ENCODE data around the gene ENTHD1.

Gene ENTHD1

DNA sequence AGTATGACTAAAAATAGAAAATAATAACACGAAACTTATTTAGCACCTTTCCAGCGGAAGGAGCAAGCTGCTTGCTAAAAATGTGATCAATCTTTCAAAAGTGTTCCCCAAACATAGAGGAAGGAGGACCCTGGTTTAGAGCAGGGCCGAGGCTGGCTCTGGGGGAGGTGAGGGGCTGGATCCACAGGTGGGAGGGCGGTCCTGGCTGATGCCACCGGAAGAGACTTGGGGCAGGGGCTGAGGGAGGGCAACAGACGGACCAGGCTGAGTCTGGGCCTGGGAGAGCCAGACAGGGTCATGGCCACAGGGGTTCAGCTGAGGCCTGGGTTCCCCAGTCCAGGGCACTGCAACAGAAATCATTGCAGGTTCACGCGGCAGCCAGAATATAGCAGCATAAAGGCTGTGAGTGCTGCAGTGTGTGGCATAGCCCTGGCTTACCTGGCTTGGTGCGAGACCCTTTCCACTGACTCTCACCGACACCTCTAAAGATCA is 179.7 kb downstream of the ENTHD1 start:
- no peaks in the 10 kb centered on the region for H3K79me2 ChIP-seq (ENCODE audit: insufficient read depth, low read depth)

DNA sequence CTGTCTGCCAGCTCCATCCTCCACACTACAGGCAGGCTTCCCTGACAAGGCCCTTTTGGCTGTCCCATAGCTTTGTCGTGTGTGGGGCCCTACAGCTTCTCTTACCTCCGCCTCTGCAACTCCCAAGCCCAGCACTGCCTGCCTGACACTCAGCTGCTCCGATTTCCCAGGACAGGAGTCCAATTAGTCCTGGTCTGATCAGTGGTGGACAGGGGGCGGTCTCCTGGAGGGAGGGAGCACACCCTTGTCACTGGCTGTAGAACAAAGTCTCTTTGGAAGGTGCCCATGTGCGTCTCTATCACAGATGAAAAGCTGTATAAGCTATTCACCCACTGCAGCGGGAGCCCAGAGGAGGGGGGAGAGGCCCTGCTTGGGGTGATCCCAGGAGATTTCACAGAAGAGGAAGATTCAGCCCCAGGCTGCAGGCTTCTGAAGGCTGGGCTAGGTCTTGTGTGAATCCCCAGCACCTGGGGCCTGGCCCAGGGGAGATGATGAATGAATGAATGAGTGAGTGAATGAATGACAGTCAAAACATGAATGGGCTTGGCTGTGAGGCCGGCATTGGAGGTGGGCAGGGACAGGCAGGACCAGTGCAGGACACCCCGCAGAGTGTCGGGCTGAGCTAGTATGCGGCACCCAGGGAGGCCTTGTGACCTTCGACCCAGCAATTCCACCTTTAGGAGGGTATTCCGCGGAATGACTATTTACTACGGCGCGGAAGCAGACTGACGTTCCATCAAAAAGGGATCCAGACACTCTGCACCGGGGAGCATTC is 180.6 kb downstream of the ENTHD1 start:
- Histone ChIP-seq H3K4me2 (no peak overlapping the region), H3K79me2 (ENCODE audit: insufficient read depth, low read depth) (no peaks in the 10 kb centered on the region), H3K4me1 (ENCODE audit: low read depth, poor library complexity, severe bottlenecking) (no peaks in the 10 kb centered on the region), H2AFZ (ENCODE audit: low read depth) (no peak overlapping the region), H4K20me1 (ENCODE audit: insufficient read depth) (no peaks in the 10 kb centered on the region), H3K27me3 (ENCODE audit: insufficient read depth, low read depth) (peaks cover 65% of the 10 kb centered on the region), H3K36me3 (ENCODE audit: insufficient read depth) (no peaks in the 10 kb centered on the region), H3K4me3 (IDR thresholded peaks at IDR 0.05; ENCODE audit: insufficient read depth, low read depth, low read length) (no peak overlapping the region), H3K9ac (no peak overlapping the region), H3K27ac (no peak overlapping the region)
- TF ChIP-seq CTCF (conservative IDR thresholded peaks at IDR 0.05; ENCODE audit: low read depth, low read length), result no peak

More for the DNA sequence above, 179.7 kb downstream of the ENTHD1 start:
- Histone ChIP-seq H3K36me3 (ENCODE audit: insufficient read depth) (no peaks in the 10 kb centered on the region), H2AFZ (ENCODE audit: low read depth) (no peak overlapping the region), H3K4me2 (no peak overlapping the region), H4K20me1 (ENCODE audit: insufficient read depth) (no peaks in the 10 kb centered on the region), H3K27me3 (ENCODE audit: insufficient read depth, low read depth) (peaks cover 56% of the 10 kb centered on the region), H3K9ac (no peak overlapping the region), H3K4me3 (IDR thresholded peaks at IDR 0.05; ENCODE audit: insufficient read depth, low read depth, low read length) (no peak overlapping the region), H3K4me1 (ENCODE audit: low read depth, poor library complexity, severe bottlenecking) (no peaks in the 10 kb centered on the region), H3K27ac (no peak overlapping the region)
- no peak for TF ChIP-seq CTCF (conservative IDR thresholded peaks at IDR 0.05; ENCODE audit: low read depth, low read length)

GRCh38 chr22:39712081-39712480 is 181.5 kb downstream of the ENTHD1 start:
- Histone ChIP-seq H3K9ac (no peak overlapping the region), H2AFZ (ENCODE audit: low read depth) (no peak overlapping the region), H3K4me2 (no peak overlapping the region), H3K79me2 (ENCODE audit: insufficient read depth, low read depth) (no peaks in the 10 kb centered on the region), H3K27ac (no peak overlapping the region), H4K20me1 (ENCODE audit: insufficient read depth) (no peaks in the 10 kb centered on the region), H3K27me3 (ENCODE audit: insufficient read depth, low read depth) (peaks cover 74% of the 10 kb centered on the region), H3K4me1 (ENCODE audit: low read depth, poor library complexity, severe bottlenecking) (no peaks in the 10 kb centered on the region), H3K36me3 (ENCODE audit: insufficient read depth) (no peaks in the 10 kb centered on the region), H3K4me3 (IDR thresholded peaks at IDR 0.05; ENCODE audit: insufficient read depth, low read depth, low read length) (no peak overlapping the region)
- no peak for TF ChIP-seq CTCF (conservative IDR thresholded peaks at IDR 0.05; ENCODE audit: low read depth, low read length)

- Histone ChIP-seq H2AFZ (ENCODE audit: low read depth) (no peak overlapping the region), H3K4me2 (no peak overlapping the region), H3K27me3 (ENCODE audit: insufficient read depth, low read depth) (peaks cover 85% of the 10 kb centered on the region), H4K20me1 (ENCODE audit: insufficient read depth) (no peaks in the 10 kb centered on the region), H3K36me3 (ENCODE audit: insufficient read depth) (no peaks in the 10 kb centered on the region), H3K9ac (no peak overlapping the region), H3K27ac (no peak overlapping the region), H3K4me1 (ENCODE audit: low read depth, poor library complexity, severe bottlenecking) (no peaks in the 10 kb centered on the region), H3K79me2 (ENCODE audit: insufficient read depth, low read depth) (no peaks in the 10 kb centered on the region), H3K4me3 (IDR thresholded peaks at IDR 0.05; ENCODE audit: insufficient read depth, low read depth, low read length) (no peak overlapping the region)
- TF ChIP-seq CTCF (conservative IDR thresholded peaks at IDR 0.05; ENCODE audit: low read depth, low read length), result no peak
These were observed 183.0 kb downstream of the ENTHD1 start for GRCh38 chr22:39710380-39711150.
